Measurements from ENCODE around the gene INCA1. TPM values are rescaled to one million over a fixed set of nuclear protein-coding genes. Genes with fewer than 3 reads are reported as not detected.

Gene INCA1
- total and polyA plus RNA-seq, 4 donors = 0.28 to 0.75 (median 0.55) TPM

DNA sequence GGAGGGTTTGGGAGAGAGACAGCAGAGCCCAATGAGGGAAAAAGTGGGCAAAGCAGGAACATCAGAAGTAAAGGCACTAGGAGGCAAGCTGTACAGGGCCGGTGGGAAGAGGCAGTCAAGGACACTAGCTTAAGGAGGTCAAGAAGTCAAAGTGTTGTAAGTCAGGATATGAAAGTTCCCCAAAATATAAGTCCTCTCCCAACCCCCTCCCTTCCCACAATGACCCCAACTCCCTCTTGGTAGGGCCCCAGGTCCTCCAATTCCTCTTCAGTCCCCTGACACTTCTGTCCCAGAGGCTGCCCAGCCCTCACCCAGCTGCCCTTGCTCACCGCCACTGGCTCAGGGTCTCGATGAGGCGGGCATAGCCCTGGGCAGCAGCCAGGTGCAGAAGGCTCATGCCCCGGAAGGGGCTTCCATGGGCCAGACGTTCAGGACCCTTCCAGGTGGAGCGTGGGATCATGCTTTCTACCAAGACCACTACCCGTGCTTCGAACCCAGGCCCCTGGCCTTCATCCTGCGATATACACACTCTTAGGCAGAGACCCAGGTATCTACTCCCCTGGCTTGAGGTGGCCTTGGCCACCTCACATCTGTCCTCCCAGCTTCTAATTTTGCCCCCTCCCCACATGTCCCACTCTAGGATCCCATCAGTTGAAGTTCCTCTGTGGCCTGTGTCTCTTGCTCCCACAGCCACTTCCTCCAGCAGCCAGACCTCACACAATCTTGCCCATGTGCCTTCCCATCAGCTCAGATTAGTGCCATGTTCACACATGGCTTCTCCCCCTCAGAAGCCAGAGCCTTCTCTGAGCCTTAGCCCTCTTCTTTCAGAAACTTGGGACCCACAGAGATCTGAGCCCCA is 23.8 kb downstream of the INCA1 start:
- no peak for TF ChIP-seq NR2F2 (IDR thresholded peaks at IDR 0.05)
- TF ChIP-seq TAF1 (conservative IDR thresholded peaks at IDR 0.05) = no peak
- H3K36me3 ChIP-seq (ENCODE audit: control insufficient read depth in 4 of 4, insufficient read depth in 3 of 4, low read depth in 1 of 4, low read length in 3 of 4) = peaks cover 11 to 20% (median 17%) of the 10 kb centered on the region in 4 donors
- peaks cover 3 to 41% (median 25%) of the 10 kb centered on the region in 4 donors for H3K4me1 ChIP-seq (ENCODE audit: control insufficient read depth in 4 of 4, insufficient read depth in 4 of 4, low read length in 3 of 4)
- DNase-seq (ENCODE audit: low spot score) = no peak
- H3K4me3 ChIP-seq (ENCODE audit: low read depth in 1 of 3, low read length in 3 of 3) = no peak overlapping the region
- H3K9ac ChIP-seq (ENCODE audit: low read depth in 1 of 2, low read length in 2 of 2) = no peak overlapping the region
- H3K27ac ChIP-seq (ENCODE audit: low read depth in 1 of 2, low read length in 2 of 2) = no peak overlapping the region
- no peaks in the 10 kb centered on the region for H3K9me3 ChIP-seq (ENCODE audit: control insufficient read depth in 4 of 4, low read length in 3 of 4)
- 87% methylated on average over 10 of the region's 10 CpGs for WGBS
- H3K27me3 ChIP-seq (ENCODE audit: control insufficient read depth in 4 of 4, insufficient read depth in 4 of 4, low read length in 3 of 4) = no peaks in the 10 kb centered on the region

DNA sequence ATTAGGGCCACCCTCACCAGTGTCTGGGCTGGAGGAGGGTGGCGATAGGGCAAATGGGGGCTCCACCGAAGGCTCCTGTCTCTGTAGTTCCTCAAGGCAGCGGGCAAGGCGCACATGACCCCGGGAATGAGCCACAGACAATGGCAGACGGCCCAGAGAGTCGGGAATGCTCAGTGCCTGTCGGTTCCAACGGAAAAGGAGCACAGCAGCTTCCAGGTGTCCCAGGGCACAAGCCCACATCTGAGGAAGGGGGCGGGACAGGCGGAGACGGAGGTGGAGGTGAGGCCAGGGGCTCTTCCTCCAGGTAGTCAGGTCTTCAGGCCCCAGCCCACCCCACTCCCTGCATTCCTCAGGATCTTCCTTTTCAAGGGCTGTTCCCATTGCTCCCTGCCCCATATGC is 24.6 kb downstream of the INCA1 start:
- peaks cover 3 to 43% (median 28%) of the 10 kb centered on the region in 4 donors for H3K4me1 ChIP-seq (ENCODE audit: control insufficient read depth in 4 of 4, insufficient read depth in 4 of 4, low read length in 3 of 4)

DNA sequence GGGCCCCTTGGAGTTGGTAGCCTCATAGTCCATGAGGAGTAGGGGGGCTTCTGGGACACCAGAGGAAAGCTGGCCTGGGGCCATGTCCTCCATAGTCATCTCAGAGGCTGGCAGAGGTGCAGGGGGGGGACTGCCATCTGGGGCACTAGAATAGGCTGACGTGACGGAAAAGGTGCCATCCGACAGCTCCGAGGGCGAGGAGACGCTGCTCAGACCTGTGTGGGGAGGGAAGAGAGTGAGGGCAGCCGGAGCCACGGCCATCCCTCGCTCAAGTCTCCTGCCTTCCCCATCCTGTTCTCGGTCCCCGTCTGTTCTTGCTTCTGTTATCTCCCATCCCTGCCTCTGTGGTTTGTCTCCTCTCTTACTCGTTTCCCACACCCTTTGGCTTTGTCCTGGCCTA is 25.0 kb downstream of the INCA1 start:
- no peak overlapping the region for H3K4me3 ChIP-seq (ENCODE audit: low read depth in 1 of 3, low read length in 3 of 3)
- no peak for DNase-seq (ENCODE audit: low spot score)
- peaks cover 5 to 13% (median 10%) of the 10 kb centered on the region in 4 donors for H3K36me3 ChIP-seq (ENCODE audit: control insufficient read depth in 4 of 4, insufficient read depth in 3 of 4, low read depth in 1 of 4, low read length in 3 of 4)
- H3K9ac ChIP-seq (ENCODE audit: low read depth in 1 of 2, low read length in 2 of 2) = no peak overlapping the region
- no peaks in the 10 kb centered on the region for H3K9me3 ChIP-seq (ENCODE audit: control insufficient read depth in 4 of 4, low read length in 3 of 4)
- WGBS = 96% methylated on average over 12 of the region's 12 CpGs
- no peaks in the 10 kb centered on the region for H3K27me3 ChIP-seq (ENCODE audit: control insufficient read depth in 4 of 4, insufficient read depth in 4 of 4, low read length in 3 of 4)
- no peak overlapping the region for H3K27ac ChIP-seq (ENCODE audit: low read depth in 1 of 2, low read length in 2 of 2)
- peaks cover 3 to 43% (median 28%) of the 10 kb centered on the region in 4 donors for H3K4me1 ChIP-seq (ENCODE audit: control insufficient read depth in 4 of 4, insufficient read depth in 4 of 4, low read length in 3 of 4)
- no peak for TF ChIP-seq RXRA (IDR thresholded peaks at IDR 0.05)
- TF ChIP-seq HNF4A (conservative IDR thresholded peaks at IDR 0.05) = no peak

More for the DNA sequence above, 24.6 kb downstream of the INCA1 start:
- DNase-seq (ENCODE audit: low spot score) = no peak
- Histone ChIP-seq H3K27me3 (ENCODE audit: control insufficient read depth in 4 of 4, insufficient read depth in 4 of 4, low read length in 3 of 4) (no peaks in the 10 kb centered on the region), H3K9me3 (ENCODE audit: control insufficient read depth in 4 of 4, low read length in 3 of 4) (no peaks in the 10 kb centered on the region), H3K36me3 (ENCODE audit: control insufficient read depth in 4 of 4, insufficient read depth in 3 of 4, low read depth in 1 of 4, low read length in 3 of 4) (peaks cover 8 to 13% (median 13%) of the 10 kb centered on the region in 4 donors), H3K9ac (ENCODE audit: low read depth in 1 of 2, low read length in 2 of 2) (no peak overlapping the region), H3K4me3 (ENCODE audit: low read depth in 1 of 3, low read length in 3 of 3) (no peak overlapping the region), H3K27ac (ENCODE audit: low read depth in 1 of 2, low read length in 2 of 2) (no peak overlapping the region)
- 82% methylated on average over 12 of the region's 12 CpGs for WGBS
- TF ChIP-seq SP1 (IDR thresholded peaks at IDR 0.05) = no peak
- no peak for TF ChIP-seq YY1 (IDR thresholded peaks at IDR 0.05)
- TF ChIP-seq JUND (IDR thresholded peaks at IDR 0.05) = no peak
- TF ChIP-seq FOXA1 (IDR thresholded peaks at IDR 0.05) = no peak
- TF ChIP-seq RXRA (IDR thresholded peaks at IDR 0.05) = no peak
- TF ChIP-seq EGR1 (IDR thresholded peaks at IDR 0.05; ENCODE audit: low read depth in 2 of 2) = no peak
- TF ChIP-seq, protein P1, sequence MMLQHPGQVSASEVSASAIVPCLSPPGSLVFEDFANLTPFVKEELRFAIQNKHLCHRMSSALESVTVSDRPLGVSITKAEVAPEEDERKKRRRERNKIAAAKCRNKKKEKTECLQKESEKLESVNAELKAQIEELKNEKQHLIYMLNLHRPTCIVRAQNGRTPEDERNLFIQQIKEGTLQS (IDR thresholded peaks at IDR 0.05) = no peak
- TF ChIP-seq NR2F2 (IDR thresholded peaks at IDR 0.05) = no peak
- no peak for TF ChIP-seq ZBTB33 (IDR thresholded peaks at IDR 0.05)
- no peak for TF ChIP-seq TAF1 (conservative IDR thresholded peaks at IDR 0.05)
- no peak for TF ChIP-seq HNF4A (conservative IDR thresholded peaks at IDR 0.05)
